Measurements from ENCODE around the gene KXD1.
"Not testable (repeated sequence)": the region's sequence is repeated elsewhere in the genome, so short reads cannot be mapped to it uniquely, and the experiment has no call there.

KXD1 gene

GRCh38 chr19:18557411-18558201 is at the start of gene KXD1:
Gene KXD1 (plus strand): TSS chr19:18557870. CDS start chr19:18562057, 4,187 bp downstream.
- peak; percentile 96 for DNase-seq (ENCODE audit: low read depth)

- DNase-seq (ENCODE audit: low read depth), result no peak
These were observed 49.1 kb upstream of the KXD1 start for GRCh38 chr19:18508585-18508984.

- no peak for DNase-seq (ENCODE audit: low read depth)
These were observed 47.5 kb upstream of the KXD1 start for GRCh38 chr19:18510216-18510615.

- DNase-seq (ENCODE audit: low read depth), result no peak
These were observed 43.8 kb upstream of the KXD1 start for GRCh38 chr19:18513868-18514267.

- no peak for DNase-seq (ENCODE audit: low read depth)
These were observed 42.6 kb upstream of the KXD1 start for GRCh38 chr19:18514800-18515682.

GRCh38 chr19:18515959-18516358 is 41.7 kb upstream of the KXD1 start:
- no peak for DNase-seq (ENCODE audit: low read depth)

- no peak for DNase-seq (ENCODE audit: low read depth)
These were observed 40.1 kb upstream of the KXD1 start for GRCh38 chr19:18517606-18518005.

GRCh38 chr19:18518639-18519038 is 39.0 kb upstream of the KXD1 start:
- no peak for DNase-seq (ENCODE audit: low read depth)

GRCh38 chr19:18519962-18520847 is 37.5 kb upstream of the KXD1 start:
- no peak for DNase-seq (ENCODE audit: low read depth)

- no peak for DNase-seq (ENCODE audit: low read depth)
These were observed 36.6 kb upstream of the KXD1 start for GRCh38 chr19:18520848-18521691.

GRCh38 chr19:18521692-18522123 is 36.0 kb upstream of the KXD1 start, which contains the start of gene ELL:
Gene ELL (minus strand): TSS chr19:18522070. CDS start chr19:18522055, 15 bp downstream.
- no peak for DNase-seq (ENCODE audit: low read depth)

- peak; percentile 100 for DNase-seq (ENCODE audit: low read depth)
These were observed 35.4 kb upstream of the KXD1 start for GRCh38 chr19:18522124-18522861.

- not testable (repeated sequence) for DNase-seq (ENCODE audit: low read depth)
These were observed 34.7 kb upstream of the KXD1 start for GRCh38 chr19:18522862-18523440.

- no peak for DNase-seq (ENCODE audit: low read depth)
These were observed 33.8 kb upstream of the KXD1 start for GRCh38 chr19:18523841-18524240.

GRCh38 chr19:18526316-18526715 is 31.4 kb upstream of the KXD1 start:
- DNase-seq (ENCODE audit: low read depth), result no peak

GRCh38 chr19:18529782-18530181 is 27.9 kb upstream of the KXD1 start:
- no peak for DNase-seq (ENCODE audit: low read depth)

GRCh38 chr19:18531485-18531884 is 26.2 kb upstream of the KXD1 start:
- DNase-seq (ENCODE audit: low read depth), result no peak

- no peak for DNase-seq (ENCODE audit: low read depth)
These were observed 25.3 kb upstream of the KXD1 start for GRCh38 chr19:18532168-18532890.

- no peak for DNase-seq (ENCODE audit: low read depth)
These were observed 24.6 kb upstream of the KXD1 start for GRCh38 chr19:18533058-18533457.

Measured in stimulated activated CD8-positive, alpha-beta memory T cell treated with anti-CD3 and anti-CD28 coated beads, Interleukin-7, amount 100 ng/mL, for 24 hours (primary cell).